GM12865 (cell line): ENCODE results near the gene MBOAT1.

Source experiments
- DNase-seq: peaks from one replicate; pipeline ENCODE4 v3.0.0; 2010; ENCODE audit warnings: low read depth
- H3K4me3 ChIP-seq: 2 replicates; pipeline ENCODE4 v1.5.1; 2011; ENCODE audit warnings: mild to moderate bottlenecking, low read depth, low read length, control low read depth
- TF ChIP-seq, protein P1 (sequence below): IDR thresholded peaks from 2 replicates; pipeline ENCODE4 v1.5.1; 2011; ENCODE audit warnings: low read length, control low read depth, low read depth, inconsistent platforms; ENCODE audit not compliant: insufficient read depth; ENCODE audit errors: missing control alignments

MBOAT1 gene

DNA sequence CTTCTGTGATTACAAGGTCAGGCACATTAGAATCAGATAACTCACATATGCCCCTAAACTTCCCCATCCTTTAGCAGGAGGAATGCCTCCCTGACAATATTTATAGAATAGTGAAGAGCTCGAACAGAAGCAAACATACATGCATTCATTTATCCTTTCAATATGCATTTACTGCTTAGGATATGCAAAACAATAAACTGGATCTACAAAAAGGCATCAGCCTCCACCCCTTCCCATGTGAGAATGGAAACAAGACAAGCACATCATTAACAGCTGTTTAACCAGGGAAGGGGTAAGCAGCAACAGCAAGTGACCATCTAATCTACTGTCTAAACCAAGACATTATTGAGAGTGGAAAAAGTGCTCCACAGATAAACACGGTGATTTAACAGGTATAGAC, 107.6 kb downstream of the MBOAT1 start:
- DNase-seq = no peak
- TF ChIP-seq, protein P1, sequence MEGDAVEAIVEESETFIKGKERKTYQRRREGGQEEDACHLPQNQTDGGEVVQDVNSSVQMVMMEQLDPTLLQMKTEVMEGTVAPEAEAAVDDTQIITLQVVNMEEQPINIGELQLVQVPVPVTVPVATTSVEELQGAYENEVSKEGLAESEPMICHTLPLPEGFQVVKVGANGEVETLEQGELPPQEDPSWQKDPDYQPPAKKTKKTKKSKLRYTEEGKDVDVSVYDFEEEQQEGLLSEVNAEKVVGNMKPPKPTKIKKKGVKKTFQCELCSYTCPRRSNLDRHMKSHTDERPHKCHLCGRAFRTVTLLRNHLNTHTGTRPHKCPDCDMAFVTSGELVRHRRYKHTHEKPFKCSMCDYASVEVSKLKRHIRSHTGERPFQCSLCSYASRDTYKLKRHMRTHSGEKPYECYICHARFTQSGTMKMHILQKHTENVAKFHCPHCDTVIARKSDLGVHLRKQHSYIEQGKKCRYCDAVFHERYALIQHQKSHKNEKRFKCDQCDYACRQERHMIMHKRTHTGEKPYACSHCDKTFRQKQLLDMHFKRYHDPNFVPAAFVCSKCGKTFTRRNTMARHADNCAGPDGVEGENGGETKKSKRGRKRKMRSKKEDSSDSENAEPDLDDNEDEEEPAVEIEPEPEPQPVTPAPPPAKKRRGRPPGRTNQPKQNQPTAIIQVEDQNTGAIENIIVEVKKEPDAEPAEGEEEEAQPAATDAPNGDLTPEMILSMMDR = no peak
- no peak overlapping the region for H3K4me3 ChIP-seq

DNA sequence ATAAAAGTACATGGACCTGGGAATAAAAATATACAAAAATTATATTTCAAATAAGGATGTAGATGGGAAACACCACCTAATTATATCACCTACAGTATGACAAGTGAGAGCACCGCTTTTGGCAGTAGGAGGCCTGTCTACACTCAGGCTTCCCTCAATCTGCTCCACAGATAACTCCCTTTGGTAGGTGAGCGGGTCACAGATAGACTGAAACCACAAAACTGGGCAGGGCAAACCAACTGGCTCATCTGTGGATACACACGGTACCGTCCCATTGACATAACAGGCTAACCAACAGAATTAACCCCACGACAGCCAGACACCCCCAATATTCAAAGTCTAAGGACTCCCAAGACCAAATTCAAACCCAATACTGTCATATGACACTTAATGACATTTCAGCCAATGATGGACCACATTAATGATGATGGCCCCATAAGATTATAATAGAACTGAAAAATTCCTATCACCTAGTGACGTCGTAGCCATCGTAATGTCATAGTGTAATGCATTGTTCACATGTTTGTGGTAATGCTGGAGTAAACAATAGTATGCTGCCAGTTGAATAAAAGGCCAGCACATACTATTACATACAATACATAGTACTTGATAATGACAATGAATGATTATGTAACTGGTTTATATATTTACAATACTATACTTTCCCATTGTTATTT, 109.7 kb downstream of the MBOAT1 start:
- H3K4me3 ChIP-seq = no peak overlapping the region
- no peak for DNase-seq
- TF ChIP-seq, protein P1 = no peak

DNA sequence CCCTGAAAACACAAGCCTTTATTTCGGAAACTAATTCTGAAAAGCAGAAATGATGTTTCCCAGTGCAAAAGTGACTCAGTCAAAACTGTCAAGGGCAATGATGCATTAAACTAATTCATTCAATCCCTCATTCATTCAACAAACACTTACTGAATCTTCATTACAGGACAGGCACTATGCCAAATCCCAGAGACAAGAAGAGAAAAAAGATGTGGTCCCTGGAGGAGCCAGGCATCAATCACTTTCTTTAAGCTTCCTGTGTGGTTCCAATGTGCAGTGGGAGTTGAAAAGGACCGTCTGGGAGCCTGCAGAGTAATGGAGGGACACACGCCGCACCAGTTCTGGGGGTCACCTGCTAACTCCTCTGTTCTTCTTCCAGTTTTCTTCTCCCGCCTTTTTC, 113.1 kb downstream of the MBOAT1 start:
- H3K4me3 ChIP-seq = no peak overlapping the region
- TF ChIP-seq, protein P1 = no peak

DNA sequence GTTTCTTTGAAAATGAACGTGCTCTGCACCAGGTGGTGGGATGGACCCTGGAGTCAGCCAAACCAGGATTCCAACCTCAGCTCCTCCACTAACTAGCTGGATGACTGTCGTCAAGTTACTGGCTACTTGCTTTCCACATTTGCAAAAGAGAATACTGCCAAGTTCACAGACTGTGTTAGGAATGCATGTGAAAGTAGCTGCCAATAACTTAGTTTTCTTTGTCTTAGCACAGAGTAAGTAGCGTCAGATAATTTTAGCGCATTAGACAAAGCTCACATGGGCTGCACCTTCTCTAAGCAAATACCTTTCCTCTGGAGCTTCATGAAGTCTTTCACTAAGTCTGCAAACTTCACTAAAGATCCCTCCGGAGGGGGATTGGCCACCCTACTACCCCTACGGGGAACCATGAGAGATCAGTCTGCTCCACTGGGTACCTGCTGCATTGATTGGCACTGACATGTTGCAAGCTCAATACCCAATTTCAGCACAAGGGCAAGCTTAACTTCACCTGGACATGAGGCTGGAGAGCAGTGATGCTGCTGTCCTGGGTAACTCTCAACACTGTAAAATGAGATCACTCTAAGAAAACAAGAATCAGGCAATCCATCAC, 113.9 kb downstream of the MBOAT1 start:
- no peak for DNase-seq

More for the DNA sequence above, 113.1 kb downstream of the MBOAT1 start:
- DNase-seq = no peak

DNA sequence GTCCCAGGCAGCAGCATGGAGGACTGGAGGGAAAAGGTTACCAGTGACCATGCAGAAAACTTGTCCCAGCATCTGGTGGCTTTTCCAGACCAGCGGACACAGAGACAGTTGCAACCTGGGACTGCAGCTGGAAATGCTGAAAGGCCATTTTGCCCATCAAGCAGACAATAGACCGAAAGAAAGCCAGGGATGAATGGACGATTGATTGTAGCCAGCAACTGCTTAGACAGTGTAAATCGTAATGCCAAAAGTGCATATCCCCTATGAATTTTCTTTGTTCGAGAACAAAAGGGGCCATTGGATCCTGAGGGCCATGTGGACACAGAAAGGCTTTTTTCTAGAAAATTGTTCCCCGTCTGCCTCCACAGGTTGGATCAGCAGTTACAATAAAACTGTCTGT, 115.7 kb downstream of the MBOAT1 start:
- TF ChIP-seq, protein P1 = no peak
- DNase-seq = no peak

More for the DNA sequence above, 113.9 kb downstream of the MBOAT1 start:
- no peak overlapping the region for H3K4me3 ChIP-seq
- TF ChIP-seq, protein P1 = no peak

DNA sequence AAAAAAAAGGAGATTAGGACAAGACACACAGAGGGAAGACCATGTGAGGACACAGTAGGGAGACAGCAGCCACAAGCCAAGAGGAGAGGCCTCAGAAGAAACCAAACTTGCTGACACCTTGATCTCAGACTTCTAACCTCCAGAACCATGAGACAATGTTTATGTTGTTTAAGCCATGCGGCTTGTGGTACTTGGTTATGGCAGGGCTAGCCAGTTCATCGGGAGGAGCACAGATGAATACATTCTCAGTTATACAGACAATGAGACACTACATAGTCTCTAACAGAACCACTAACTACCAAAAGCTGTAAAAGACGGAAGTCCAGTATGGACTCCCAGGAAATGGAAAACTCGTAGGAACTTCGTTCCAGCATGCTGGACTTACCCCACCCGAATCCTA, 116.8 kb downstream of the MBOAT1 start:
- no peak for DNase-seq
- TF ChIP-seq, protein P1 = no peak

More for the DNA sequence above, 115.7 kb downstream of the MBOAT1 start:
- no peak overlapping the region for H3K4me3 ChIP-seq

More for the DNA sequence above, 116.8 kb downstream of the MBOAT1 start:
- H3K4me3 ChIP-seq = no peak overlapping the region
